ENCODE data around the gene RIMS1.

The RIMS1 gene

GRCh38 chr6:72410769-72411168 is 524.4 kb downstream of the RIMS1 start:
- Histone ChIP-seq H3K4me1 (ENCODE audit: control insufficient read depth, insufficient read depth, low read length, poor library complexity, severe bottlenecking) (peaks cover 3% of the 10 kb centered on the region), H3K36me3 (ENCODE audit: control insufficient read depth, insufficient read depth, low read length) (no peaks in the 10 kb centered on the region), H3K9me3 (ENCODE audit: control insufficient read depth, low read length) (no peaks in the 10 kb centered on the region), H3K4me3 (ENCODE audit: extremely low read depth, insufficient read depth, low read length, poor library complexity, severe bottlenecking) (no peak overlapping the region), H3K27ac (ENCODE audit: low read depth, low read length, severe bottlenecking) (no peak overlapping the region)
- 75 to 80% methylated on average over 5 to 6 of the region's 6 CpGs for WGBS, 2 experiments (ENCODE audit: insufficient coverage in 2 of 2)

DNA sequence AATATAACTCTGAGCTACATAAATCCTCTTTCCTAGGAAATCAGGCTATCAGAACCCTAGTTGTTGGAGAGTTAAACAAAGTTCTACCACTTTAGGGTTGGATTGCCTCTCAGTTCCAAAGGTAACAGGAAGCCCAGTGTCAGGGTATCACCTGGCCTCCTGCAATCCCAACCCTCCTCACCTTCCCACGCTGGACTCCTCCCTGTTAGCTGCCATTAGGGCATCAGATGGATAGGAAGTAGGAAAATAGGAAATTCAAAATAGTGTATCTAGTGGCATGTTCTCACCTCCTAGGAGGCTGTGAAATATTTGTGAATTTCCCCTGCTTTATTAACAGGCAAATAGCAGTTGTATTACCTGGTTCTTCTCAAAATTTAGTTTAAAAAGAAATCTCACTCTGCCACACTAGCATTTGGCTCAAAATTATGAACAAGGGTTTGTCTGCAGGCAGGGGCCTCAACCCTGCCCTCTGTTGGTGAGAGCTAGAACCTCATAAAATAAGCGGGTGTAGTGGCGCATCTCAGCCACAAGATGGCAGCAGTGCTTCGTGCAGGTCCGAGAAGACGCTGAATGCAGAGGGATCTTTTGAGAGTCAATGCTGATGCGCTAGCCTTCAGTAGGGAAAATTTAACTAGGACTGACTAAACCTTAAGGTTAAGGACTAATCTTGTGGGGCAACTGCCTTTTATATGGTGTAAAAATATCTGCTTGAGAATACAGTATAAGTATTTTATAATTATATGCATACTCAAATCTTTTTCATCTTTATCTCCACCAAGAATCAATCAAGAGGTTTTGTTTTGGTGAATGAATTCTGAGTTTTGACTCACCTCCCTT is 525.7 kb downstream of the RIMS1 start:
- 10 to 16% methylated on average over 6 of the region's 7 CpGs for WGBS, 2 experiments (ENCODE audit: insufficient coverage in 2 of 2)
- Histone ChIP-seq H3K36me3 (ENCODE audit: control insufficient read depth, insufficient read depth, low read length) (no peaks in the 10 kb centered on the region), H3K27ac (ENCODE audit: low read depth, low read length, severe bottlenecking) (no peak overlapping the region), H3K4me1 (ENCODE audit: control insufficient read depth, insufficient read depth, low read length, poor library complexity, severe bottlenecking) (peaks cover 3% of the 10 kb centered on the region), H3K9me3 (ENCODE audit: control insufficient read depth, low read length) (no peaks in the 10 kb centered on the region), H3K4me3 (ENCODE audit: extremely low read depth, insufficient read depth, low read length, poor library complexity, severe bottlenecking) (no peak overlapping the region)

GRCh38 chr6:72412709-72413044 is 526.3 kb downstream of the RIMS1 start:
- Histone ChIP-seq H3K4me3 (ENCODE audit: extremely low read depth, insufficient read depth, low read length, poor library complexity, severe bottlenecking) (no peak overlapping the region), H3K9me3 (ENCODE audit: control insufficient read depth, low read length) (no peaks in the 10 kb centered on the region), H3K27ac (ENCODE audit: low read depth, low read length, severe bottlenecking) (no peak overlapping the region)

DNA sequence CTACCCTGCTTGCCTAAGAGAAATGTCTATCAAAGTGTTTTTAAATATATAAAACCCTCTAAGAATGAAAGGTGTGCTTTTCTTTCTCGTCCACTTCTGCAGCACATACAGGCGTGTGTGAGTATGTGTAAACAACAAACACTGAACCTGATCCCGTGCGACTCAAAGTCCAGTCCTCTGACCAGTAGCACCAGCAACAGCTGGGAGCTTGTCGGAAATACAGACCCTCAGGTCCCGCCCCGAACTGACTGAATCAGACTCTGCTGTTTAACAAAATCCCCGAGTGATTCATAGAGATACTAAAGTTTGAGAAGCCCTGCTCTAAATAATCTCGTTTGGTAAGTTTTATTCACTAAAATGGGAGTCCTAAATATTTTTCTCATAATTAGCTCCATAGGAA is 527.5 kb downstream of the RIMS1 start:
- 100% methylated on average over 3 to 6 of the region's 9 CpGs for WGBS, 2 experiments (ENCODE audit: insufficient coverage in 2 of 2)
- Histone ChIP-seq H3K9me3 (ENCODE audit: control insufficient read depth, low read length) (no peaks in the 10 kb centered on the region), H3K4me1 (ENCODE audit: control insufficient read depth, insufficient read depth, low read length, poor library complexity, severe bottlenecking) (peaks cover 13% of the 10 kb centered on the region), H3K4me3 (ENCODE audit: extremely low read depth, insufficient read depth, low read length, poor library complexity, severe bottlenecking) (no peak overlapping the region), H3K27ac (ENCODE audit: low read depth, low read length, severe bottlenecking) (no peak overlapping the region), H3K36me3 (ENCODE audit: control insufficient read depth, insufficient read depth, low read length) (no peaks in the 10 kb centered on the region)

More at GRCh38 chr6:72412709-72413044, 526.3 kb downstream of the RIMS1 start:
- Histone ChIP-seq H3K4me1 (ENCODE audit: control insufficient read depth, insufficient read depth, low read length, poor library complexity, severe bottlenecking) (peaks cover 6% of the 10 kb centered on the region), H3K36me3 (ENCODE audit: control insufficient read depth, insufficient read depth, low read length) (no peaks in the 10 kb centered on the region)
- WGBS, 2 experiments (ENCODE audit: insufficient coverage in 2 of 2) = 85 to 90% methylated on average over 6 to 7 of the region's 7 CpGs

DNA sequence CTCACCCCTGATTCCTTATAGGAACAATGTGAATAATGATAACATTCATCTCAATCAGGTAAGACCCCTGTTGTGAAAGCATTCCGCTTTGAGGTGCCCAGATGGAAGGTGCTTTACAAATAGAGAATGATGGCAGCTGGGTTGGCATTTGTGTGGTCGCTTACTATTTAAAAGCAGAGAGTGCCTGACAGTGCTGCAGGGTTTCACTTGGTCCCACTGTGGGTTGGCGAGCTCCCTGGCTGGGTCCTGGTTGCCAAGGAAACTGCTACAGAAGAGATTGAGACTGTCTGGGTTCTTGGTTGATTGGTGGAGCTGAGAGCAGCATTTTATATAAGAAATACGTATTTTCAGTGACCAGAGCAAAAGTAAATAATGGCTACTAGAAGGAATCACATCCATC is 528.3 kb downstream of the RIMS1 start:
- Histone ChIP-seq H3K27ac (ENCODE audit: low read depth, low read length, severe bottlenecking) (no peak overlapping the region), H3K9me3 (ENCODE audit: control insufficient read depth, low read length) (no peaks in the 10 kb centered on the region), H3K4me1 (ENCODE audit: control insufficient read depth, insufficient read depth, low read length, poor library complexity, severe bottlenecking) (peaks cover 13% of the 10 kb centered on the region), H3K36me3 (ENCODE audit: control insufficient read depth, insufficient read depth, low read length) (no peaks in the 10 kb centered on the region), H3K4me3 (ENCODE audit: extremely low read depth, insufficient read depth, low read length, poor library complexity, severe bottlenecking) (no peak overlapping the region)
- WGBS, 2 experiments (ENCODE audit: insufficient coverage in 2 of 2) = 96 to 100% methylated on average over 2 to 3 of the region's 4 CpGs

- Histone ChIP-seq H3K27ac (ENCODE audit: low read depth, low read length, severe bottlenecking) (no peak overlapping the region), H3K9me3 (ENCODE audit: control insufficient read depth, low read length) (no peaks in the 10 kb centered on the region), H3K4me3 (ENCODE audit: extremely low read depth, insufficient read depth, low read length, poor library complexity, severe bottlenecking) (no peak overlapping the region), H3K4me1 (ENCODE audit: control insufficient read depth, insufficient read depth, low read length, poor library complexity, severe bottlenecking) (peaks cover 13% of the 10 kb centered on the region), H3K36me3 (ENCODE audit: control insufficient read depth, insufficient read depth, low read length) (no peaks in the 10 kb centered on the region)
- WGBS, 2 experiments (ENCODE audit: insufficient coverage in 2 of 2) = 92 to 100% methylated on average over 2 to 4 of the region's 6 CpGs
Observed at GRCh38 chr6:72416744-72417465, 530.6 kb downstream of the RIMS1 start.

- Histone ChIP-seq H3K9me3 (ENCODE audit: control insufficient read depth, low read length) (no peaks in the 10 kb centered on the region), H3K4me3 (ENCODE audit: extremely low read depth, insufficient read depth, low read length, poor library complexity, severe bottlenecking) (no peak overlapping the region), H3K4me1 (ENCODE audit: control insufficient read depth, insufficient read depth, low read length, poor library complexity, severe bottlenecking) (peaks cover 13% of the 10 kb centered on the region), H3K36me3 (ENCODE audit: control insufficient read depth, insufficient read depth, low read length) (no peaks in the 10 kb centered on the region), H3K27ac (ENCODE audit: low read depth, low read length, severe bottlenecking) (no peak overlapping the region)
- 92 to 95% methylated on average over 3 of the region's 3 CpGs for WGBS, 2 experiments (ENCODE audit: insufficient coverage in 2 of 2)
Observed at GRCh38 chr6:72417759-72418158, 531.4 kb downstream of the RIMS1 start.

- peak overlapping the region; percentile 39 for H3K27ac ChIP-seq (ENCODE audit: low read depth, low read length, severe bottlenecking)
- H3K9me3 ChIP-seq (ENCODE audit: control insufficient read depth, low read length) = no peaks in the 10 kb centered on the region
- peaks cover 13% of the 10 kb centered on the region for H3K4me1 ChIP-seq (ENCODE audit: control insufficient read depth, insufficient read depth, low read length, poor library complexity, severe bottlenecking)
- H3K36me3 ChIP-seq (ENCODE audit: control insufficient read depth, insufficient read depth, low read length) = no peaks in the 10 kb centered on the region
- WGBS, 2 experiments (ENCODE audit: insufficient coverage in 2 of 2) = 77 to 94% methylated on average over 3 to 4 of the region's 5 CpGs
- no peak overlapping the region for H3K4me3 ChIP-seq (ENCODE audit: extremely low read depth, insufficient read depth, low read length, poor library complexity, severe bottlenecking)
Observed at GRCh38 chr6:72418495-72418894, 532.1 kb downstream of the RIMS1 start.

GRCh38 chr6:72419966-72420365 is 533.6 kb downstream of the RIMS1 start:
- 60 to 100% methylated on average over 1 of the region's 2 CpGs for WGBS, 2 experiments (ENCODE audit: insufficient coverage in 2 of 2)
- Histone ChIP-seq H3K4me3 (ENCODE audit: extremely low read depth, insufficient read depth, low read length, poor library complexity, severe bottlenecking) (no peak overlapping the region), H3K9me3 (ENCODE audit: control insufficient read depth, low read length) (no peaks in the 10 kb centered on the region), H3K4me1 (ENCODE audit: control insufficient read depth, insufficient read depth, low read length, poor library complexity, severe bottlenecking) (peaks cover 10% of the 10 kb centered on the region), H3K27ac (ENCODE audit: low read depth, low read length, severe bottlenecking) (no peak overlapping the region), H3K36me3 (ENCODE audit: control insufficient read depth, insufficient read depth, low read length) (no peaks in the 10 kb centered on the region)

- Histone ChIP-seq H3K4me1 (ENCODE audit: control insufficient read depth, insufficient read depth, low read length, poor library complexity, severe bottlenecking) (peaks cover 10% of the 10 kb centered on the region), H3K27ac (ENCODE audit: low read depth, low read length, severe bottlenecking) (no peak overlapping the region), H3K36me3 (ENCODE audit: control insufficient read depth, insufficient read depth, low read length) (no peaks in the 10 kb centered on the region), H3K4me3 (ENCODE audit: extremely low read depth, insufficient read depth, low read length, poor library complexity, severe bottlenecking) (no peak overlapping the region), H3K9me3 (ENCODE audit: control insufficient read depth, low read length) (no peaks in the 10 kb centered on the region)
- WGBS, 2 experiments (ENCODE audit: insufficient coverage in 2 of 2) = 83% methylated on average over 2 of the region's 3 CpGs; no CpG with 5 or more reads in 1 of the 2 experiments
Observed at GRCh38 chr6:72420409-72420808, 534.1 kb downstream of the RIMS1 start.

GRCh38 chr6:72421387-72421786 is 535.0 kb downstream of the RIMS1 start:
- no CpG with 5 or more reads among the region's 3 CpGs for WGBS, 2 experiments (ENCODE audit: insufficient coverage in 2 of 2)
- H3K4me3 ChIP-seq (ENCODE audit: extremely low read depth, insufficient read depth, low read length, poor library complexity, severe bottlenecking) = no peak overlapping the region
- H3K27ac ChIP-seq (ENCODE audit: low read depth, low read length, severe bottlenecking) = no peak overlapping the region
- H3K4me1 ChIP-seq (ENCODE audit: control insufficient read depth, insufficient read depth, low read length, poor library complexity, severe bottlenecking) = peaks cover 10% of the 10 kb centered on the region
- H3K9me3 ChIP-seq (ENCODE audit: control insufficient read depth, low read length) = no peaks in the 10 kb centered on the region
- H3K36me3 ChIP-seq (ENCODE audit: control insufficient read depth, insufficient read depth, low read length) = no peaks in the 10 kb centered on the region
